Stimulated activated CD8-positive, alpha-beta memory T cell treated with anti-CD3 and anti-CD28 coated beads, Interleukin-12 subunit alpha, Interleukin-12 subunit beta, amount 100 ng/mL, for 1 hour (primary cell): ENCODE data around the gene TAS2R40.
A peak's percentile ranks its signal among the peaks of the same experiment; 100 is the strongest.
"Not testable (repeated sequence)": the region's sequence is repeated elsewhere in the genome, so short reads cannot be mapped to it uniquely, and the experiment has no call there.

ENCODE experiments used
- DNase-seq: peaks from one replicate; pipeline ENCODE4 v3.0.0-alpha.2; 2020; ENCODE audit warnings: low read depth

The TAS2R40 gene

DNA sequence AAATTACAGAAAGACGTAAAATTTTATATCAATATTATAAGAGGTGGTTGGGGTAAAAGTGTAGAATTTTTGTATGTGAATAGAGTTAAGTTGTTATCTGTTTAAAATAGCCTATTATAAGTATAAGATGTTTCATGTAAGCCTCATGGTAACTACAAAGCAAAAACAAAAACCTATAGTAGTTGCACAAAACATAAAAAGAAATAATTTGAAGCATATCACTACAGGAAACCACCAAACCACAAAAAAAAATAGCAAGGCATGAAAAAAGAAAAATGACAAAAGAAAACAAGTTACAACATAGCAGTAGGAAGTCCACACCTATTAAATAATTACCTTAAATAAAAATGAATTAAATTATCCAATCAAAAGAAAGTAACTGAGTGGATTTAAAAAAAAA lies 29.0 kb downstream of the TAS2R40 start:
- no peak for DNase-seq

DNA sequence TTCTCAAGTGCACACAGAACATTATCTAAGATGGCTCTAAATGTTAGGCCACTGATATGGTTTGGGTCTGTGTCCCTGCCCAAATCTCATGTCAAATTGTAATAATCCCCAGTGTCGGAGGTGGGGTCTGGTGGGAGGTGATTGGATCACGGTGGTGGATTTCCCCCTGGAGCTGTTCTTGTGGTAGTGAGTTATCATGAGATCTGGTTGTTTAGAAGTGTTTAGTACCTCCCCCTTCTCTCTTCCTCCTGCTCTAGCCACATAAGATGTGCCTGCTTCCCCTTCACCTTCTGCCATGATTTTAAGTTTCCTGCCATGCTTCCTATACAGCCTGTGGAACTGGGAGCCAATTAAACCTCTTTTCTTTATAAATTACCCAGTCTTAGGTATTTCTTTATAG lies 30.2 kb downstream of the TAS2R40 start:
- DNase-seq: no peak

DNA sequence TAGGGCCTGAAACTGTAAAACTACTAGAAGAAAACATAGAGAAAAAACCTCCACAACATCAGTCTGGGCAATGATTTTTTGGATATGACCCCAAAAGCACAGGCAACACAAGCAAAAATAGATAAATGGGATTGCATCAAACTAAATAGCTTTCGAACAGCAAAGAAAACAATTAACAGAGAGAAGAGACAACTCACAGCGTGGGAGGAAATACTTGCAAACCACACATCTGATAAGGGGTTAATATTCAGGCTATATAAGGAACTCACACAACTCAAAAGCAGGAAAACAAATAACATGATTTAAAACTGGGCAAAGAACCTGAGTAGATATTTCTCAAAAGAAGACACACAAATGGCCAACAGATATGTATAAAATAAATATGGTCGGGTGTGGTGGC lies 33.7 kb downstream of the TAS2R40 start:
- DNase-seq: no peak

DNA sequence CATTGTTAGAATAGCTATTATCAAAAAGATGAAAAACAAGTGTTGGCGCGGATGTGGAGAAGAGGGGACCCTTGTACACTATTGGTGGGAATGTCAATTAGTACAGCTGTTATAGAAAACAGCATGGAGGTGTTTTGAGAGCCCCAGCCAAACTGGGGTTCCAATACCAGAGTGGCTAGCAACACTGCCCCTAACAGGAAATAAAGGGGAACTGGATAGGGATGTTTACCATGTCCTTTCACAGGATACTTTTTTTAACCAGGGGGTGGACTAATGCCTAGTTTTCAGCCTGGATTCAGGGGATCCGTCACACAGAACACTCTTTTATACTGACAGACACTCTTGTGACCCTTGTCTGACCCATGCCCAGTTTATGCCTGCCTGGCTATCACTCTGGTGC lies 34.5 kb downstream of the TAS2R40 start:
- DNase-seq: no peak

DNA sequence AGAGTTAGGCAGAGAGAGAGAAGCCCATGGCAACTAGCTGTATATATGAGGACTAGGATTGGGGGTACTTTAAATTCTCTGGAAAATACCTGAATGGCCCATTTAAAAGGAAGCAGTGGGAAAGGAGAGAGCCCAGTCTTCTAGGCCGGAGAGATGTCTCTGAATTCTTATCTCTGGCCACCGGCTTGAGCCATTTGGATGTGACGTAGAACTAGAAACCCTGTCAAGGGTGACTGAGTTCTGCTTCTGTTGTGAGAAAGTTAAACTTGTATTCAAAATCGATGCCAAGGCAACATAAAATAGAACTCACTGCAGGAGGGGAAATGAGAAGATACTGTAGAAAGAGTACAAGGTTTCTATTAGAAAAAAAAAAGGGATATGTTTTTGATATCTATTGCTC lies 35.1 kb downstream of the TAS2R40 start:
- DNase-seq: no peak

DNA sequence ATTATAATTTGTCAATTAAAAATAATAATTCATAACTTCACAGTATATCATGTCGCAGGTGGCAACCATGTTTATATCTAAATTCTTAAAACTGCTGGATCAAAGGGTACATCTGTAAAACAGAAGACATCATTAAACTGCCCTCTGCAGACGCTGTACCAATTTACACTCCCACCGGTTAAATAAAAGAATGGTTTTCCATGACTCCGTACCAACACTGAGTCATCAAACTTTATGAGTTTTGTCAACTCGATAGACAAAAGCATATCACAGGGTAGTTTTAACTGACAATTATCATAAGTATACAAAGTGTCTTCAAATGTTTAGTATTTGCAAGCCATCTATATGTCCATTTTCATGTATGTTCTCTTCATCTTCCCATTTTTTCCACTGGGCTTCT lies 35.7 kb downstream of the TAS2R40 start:
- DNase-seq: no peak

DNA sequence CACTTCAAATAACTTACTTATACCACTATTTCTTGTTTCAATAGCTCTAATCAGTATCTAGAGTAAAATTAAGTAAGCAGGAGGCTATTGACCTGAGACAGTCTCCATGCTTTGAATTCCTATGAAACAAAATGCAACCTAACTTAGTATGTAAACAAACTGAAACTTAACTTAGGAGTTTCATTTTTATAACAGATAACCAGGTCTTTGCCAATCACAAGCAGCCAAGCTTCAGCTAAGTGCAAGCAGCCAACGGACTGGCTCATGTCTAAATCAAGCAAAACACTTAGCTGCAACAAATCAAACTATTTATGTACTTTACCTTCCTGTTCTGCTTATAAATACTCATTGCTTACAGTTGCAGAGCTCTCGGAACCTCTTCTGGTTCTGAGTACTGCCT lies 37.0 kb downstream of the TAS2R40 start:
- no peak for DNase-seq

DNA sequence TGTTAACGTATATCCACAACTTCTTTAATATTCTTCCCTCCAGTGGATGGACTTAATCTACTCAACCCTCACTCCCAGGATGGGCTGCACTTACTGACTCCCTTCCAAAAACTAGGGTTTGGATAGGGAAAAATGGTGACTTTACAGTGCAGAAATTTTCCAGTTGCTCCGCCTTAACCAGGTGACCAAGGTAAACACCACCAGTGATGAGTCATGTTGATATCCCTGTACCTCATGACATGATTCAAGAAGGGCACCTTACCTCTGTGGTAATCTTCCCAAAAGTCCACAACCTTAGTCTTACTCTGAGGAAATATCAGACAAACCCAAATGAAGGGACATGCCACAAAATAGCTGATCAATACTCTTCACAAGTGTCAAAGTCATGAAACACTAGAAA lies 37.9 kb downstream of the TAS2R40 start:
- no peak for DNase-seq

DNA sequence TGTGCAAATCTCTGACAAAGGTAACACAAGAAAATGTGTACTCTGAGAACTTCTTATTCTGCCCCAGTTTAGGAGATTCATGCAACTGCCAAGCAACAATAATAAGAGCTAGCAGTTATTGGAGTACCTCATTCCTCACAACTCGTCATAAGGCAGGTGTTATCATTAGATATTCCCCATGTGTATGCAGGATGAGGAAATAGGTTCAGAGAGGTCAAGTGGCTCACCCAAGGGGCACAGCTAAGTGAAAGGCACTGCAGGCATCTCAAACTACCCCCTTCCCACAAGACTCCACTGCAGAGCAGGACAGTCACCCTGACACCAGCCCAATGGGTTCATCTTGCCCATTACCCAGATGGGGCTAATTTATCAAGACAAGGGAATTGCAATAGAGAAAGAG lies 40.1 kb downstream of the TAS2R40 start:
- no peak for DNase-seq

DNA sequence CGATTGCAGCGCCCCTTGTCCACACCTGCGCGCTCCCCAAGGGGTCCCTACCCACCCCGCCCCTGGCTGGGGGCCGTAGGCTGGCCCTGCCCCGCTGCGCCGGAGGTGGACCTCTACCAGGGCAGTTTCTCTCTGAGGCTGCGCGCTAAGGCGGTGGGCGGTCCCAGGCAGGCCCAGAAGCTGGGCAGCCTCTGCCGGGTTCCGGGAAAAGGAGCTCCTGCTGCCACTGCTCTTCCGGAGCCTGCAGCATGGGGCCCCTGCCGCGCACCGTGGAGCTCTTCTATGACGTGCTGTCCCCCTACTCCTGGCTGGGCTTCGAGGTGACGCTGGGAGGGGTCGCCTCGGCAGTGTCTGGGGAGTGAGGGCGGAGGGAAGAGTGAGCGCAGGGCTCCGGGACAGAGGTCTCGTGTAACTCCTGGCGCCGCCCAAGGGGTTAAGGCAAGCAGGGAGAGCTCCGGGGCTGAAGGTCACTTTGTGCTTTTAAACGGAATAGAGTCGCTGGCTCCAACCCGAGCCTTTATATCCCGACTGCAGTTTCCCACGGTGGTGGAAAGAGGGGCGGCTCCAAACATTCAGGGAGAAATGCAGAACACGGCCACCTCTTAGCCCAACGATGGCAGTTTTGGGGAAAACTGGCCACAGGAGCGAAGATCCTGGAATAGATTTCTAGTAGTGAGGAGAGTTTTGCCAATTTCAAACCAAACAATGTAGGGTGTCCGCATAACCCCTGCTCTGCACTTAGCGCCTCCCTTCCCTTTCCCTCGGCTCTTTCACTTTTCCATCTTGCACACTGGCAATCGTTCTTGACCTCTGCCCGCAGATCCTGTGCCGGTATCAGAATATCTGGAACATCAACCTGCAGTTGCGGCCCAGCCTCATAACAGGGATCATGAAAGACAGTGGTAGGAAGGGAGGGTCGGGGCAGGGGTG lies 41.7 kb downstream of the TAS2R40 start, which contains the start of gene GSTK1:
TSS of gene GSTK1 (plus strand) at position 176 of the 930 bp plus-strand sequence. CDS start at position 249, 73 bp downstream.
- peak; percentile 63 for DNase-seq

DNA sequence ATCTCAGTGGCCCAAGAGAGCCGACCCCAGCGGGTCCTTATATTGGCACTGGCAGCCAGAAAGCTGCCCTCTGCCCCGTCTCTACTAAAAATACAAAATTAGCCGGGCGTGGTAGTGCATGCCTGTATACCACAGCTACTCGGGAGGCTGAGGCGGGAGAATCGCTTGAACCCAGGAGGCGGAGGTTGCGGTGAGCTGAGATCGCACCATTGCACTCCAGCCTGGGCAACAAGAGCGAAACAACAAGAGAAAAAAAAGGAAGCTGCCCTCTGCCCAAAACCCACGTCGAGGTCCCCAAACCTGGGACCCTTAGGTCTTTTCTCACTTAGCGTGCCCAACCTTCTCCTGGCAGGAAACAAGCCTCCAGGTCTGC lies 42.3 kb downstream of the TAS2R40 start:
- not testable (repeated sequence) for DNase-seq

DNA sequence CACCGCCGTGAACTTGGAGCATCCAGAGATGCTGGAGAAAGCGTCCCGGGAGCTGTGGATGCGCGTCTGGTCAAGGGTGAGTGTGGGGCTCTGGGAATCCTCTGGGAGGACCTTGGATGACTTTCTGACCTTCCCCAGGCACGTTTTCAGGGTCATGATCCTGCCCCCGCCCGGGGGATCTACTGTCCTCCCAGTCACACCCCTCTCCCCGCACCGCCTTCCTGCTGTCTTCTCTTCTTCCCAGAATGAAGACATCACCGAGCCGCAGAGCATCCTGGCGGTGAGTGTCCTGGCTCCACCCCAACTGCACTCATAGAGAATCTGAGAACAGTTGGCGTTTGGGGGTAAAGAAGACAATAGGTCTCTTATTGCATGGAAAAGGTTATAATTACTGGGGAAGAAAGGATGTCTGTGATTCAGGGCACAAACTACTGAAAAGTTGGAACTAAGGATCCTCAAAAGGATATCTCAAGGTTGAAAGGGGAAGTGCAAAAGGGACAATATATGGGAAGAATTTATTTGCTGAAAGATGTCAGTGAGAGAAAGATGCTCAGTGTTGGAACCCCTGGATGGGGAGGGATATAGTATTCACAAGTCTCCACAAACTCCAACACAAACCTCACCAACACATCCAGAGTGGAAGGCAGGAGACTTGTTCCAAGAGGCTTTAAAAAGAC lies 43.3 kb downstream of the TAS2R40 start:
- no peak for DNase-seq

DNA sequence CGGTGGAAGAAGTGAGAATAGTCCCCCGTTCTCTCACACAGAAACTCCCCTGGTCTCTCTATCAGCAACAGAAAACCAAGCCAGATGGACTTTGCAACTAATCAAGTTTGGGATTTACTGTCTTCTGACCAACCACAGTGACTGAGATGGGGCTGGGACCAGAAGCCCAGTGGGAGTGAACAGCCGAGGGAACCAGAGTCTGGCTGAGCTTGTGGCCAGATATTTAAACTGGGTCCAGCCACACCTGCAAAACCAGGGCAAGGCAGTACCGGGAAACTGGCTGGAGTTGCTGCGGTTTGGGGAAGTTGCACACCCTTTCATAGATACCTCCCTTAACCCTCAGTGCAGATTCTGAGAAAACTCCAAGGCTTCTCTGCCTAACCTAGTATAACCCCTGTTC lies 47.4 kb downstream of the TAS2R40 start:
- DNase-seq: no peak

DNA sequence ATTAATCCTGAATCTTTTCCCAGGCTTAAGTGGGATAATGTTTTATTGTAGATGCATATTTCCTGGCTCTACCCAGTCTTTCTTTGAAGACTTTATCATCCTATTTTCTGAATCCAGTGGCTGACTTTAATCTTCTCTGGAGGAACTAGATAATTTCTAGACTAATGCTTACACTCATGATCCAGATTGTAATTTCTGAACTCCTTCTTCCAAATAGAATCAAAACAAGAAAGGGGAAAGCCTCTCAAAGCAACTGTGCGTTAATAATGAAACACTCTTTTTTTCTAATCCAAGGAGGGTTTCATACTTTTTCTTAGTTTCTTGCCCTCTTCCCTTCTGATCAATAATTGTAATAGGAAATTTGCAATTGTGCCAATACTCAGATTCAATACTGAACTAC lies 49.4 kb downstream of the TAS2R40 start:
- no peak for DNase-seq
